ENCODE measurements around the gene FOXJ1.

DNA sequence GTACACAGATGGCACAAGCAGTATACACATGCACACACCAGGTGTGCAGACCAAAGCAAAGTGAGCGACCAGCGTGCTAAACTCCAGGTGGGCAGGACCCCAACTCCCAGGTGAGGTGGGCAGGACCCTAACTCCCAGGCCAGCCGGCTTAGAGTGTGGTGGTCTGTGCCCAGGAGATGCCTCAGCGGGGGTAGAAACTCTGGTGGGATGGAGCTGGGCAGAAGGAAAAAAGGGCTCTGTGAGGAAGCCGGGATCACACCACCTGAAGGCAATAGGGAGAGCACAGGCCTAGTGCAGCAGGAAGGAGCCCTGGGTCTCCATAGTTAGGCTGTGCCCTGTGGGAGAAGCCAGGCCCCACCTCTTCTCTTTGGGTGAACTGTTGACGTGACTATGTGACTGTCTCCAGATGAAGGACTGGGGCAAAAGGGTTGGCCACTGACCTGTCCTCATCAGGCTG, 1.6 kb upstream of the FOXJ1 start:
- TF ChIP-seq, protein P1, sequence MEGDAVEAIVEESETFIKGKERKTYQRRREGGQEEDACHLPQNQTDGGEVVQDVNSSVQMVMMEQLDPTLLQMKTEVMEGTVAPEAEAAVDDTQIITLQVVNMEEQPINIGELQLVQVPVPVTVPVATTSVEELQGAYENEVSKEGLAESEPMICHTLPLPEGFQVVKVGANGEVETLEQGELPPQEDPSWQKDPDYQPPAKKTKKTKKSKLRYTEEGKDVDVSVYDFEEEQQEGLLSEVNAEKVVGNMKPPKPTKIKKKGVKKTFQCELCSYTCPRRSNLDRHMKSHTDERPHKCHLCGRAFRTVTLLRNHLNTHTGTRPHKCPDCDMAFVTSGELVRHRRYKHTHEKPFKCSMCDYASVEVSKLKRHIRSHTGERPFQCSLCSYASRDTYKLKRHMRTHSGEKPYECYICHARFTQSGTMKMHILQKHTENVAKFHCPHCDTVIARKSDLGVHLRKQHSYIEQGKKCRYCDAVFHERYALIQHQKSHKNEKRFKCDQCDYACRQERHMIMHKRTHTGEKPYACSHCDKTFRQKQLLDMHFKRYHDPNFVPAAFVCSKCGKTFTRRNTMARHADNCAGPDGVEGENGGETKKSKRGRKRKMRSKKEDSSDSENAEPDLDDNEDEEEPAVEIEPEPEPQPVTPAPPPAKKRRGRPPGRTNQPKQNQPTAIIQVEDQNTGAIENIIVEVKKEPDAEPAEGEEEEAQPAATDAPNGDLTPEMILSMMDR (IDR thresholded peaks at IDR 0.05; ENCODE audit: borderline replicate concordance, extremely low read depth, low read length, poor library complexity, severe bottlenecking): no peak
- no peak for TF ChIP-seq EZH2 (IDR thresholded peaks at IDR 0.05; ENCODE audit: borderline replicate concordance, low read depth, low read length, severe bottlenecking)
